HG03521 (cell line): ENCODE results near the gene ANKDD1A.

ENCODE experiments used
- ATAC-seq: cut with Tn5 transposase; IDR thresholded peaks from one replicate; pipeline ENCODE4 v1.9.1; 2021; ENCODE audit warnings: mild to moderate bottlenecking, moderate library complexity; ENCODE audit not compliant: unreplicated experiment

Gene ANKDD1A

DNA sequence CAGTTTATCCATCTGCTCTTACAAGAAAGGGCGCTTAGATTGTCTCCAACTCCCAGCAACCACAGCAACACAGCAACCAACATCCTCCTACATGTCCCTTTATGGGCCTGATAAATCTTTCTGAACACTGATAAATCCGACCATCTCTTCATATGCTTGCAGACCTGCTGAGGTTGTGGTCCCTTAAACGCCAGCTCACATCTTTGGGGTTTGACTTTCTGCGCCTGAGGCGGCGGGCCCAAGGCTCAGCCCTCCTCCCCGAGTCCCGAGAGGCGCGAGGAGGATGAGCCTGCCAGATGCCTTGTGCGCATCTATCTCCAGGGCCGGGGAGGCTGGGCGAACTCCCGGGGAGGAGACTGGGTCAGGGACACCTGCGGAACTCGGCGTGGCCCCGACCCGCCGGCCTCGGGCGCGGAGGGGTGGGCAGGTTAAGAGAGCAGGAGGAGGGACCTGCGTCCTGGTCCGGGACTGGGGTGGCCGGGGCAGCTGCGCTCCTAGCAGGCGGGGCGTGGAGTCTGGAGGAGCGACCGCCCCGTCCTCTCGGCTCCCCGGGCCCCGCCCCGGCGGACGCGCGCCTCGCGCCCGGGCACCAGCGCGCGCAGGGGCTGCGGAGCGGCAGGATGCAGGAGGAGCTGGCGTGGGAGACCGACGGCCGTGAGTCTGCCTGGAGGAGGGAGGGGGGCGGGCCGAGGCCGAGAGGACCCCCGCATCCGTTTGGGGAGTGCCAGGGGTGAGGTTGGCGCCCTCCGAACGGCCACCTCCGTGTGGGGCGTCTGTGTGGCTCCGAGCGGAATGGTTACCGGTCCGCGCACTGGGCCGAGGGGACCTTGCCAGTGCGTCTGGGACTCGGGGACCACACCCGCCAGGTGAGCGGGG is at the start of gene ANKDD1A:
TSS of gene ANKDD1A (plus strand) at position 592 of the 876 bp plus-strand sequence. CDS start at position 621, 29 bp downstream.
- no peak for ATAC-seq

DNA sequence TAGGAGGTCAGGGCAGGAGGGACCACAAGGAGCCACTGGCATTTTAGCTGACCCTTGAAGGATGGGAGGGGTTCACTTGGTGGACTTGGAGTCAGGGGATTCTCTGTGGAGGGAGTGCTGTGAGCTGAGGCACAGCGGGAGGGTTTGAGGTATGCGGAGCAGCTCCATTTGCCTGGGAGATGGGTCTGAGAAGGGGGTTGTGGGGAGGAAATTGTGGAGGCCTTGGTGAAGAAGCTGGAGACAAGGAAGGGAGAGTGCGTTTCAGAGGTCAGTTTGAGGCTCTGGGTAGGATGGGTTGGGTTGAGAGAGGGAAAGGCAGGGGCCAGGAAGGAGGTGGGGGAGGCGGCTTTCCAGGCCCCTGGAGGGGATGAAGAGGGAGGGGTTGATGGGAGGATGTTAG is 49.7 kb upstream of the ANKDD1A start:
- ATAC-seq, result no peak

DNA sequence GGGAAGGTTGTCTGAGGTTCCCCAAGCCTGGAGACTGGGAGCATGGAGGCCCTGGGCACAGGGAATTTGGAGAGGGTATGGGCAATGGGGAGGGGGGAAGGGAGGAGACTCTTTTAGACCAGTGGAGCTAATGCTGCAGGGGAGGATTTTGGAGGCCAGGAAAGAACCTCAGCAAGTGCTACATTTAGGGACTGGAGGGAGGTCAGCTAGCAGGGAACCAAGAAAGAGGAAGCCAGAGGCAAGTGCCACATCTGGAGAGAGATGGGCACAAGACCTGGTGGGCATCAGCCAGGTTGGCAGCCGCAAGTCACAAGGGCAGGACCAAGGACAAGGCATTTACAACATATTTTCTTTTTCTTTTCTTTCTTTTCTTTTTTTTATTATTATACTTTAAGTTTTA is 49.3 kb upstream of the ANKDD1A start:
- no peak for ATAC-seq

DNA sequence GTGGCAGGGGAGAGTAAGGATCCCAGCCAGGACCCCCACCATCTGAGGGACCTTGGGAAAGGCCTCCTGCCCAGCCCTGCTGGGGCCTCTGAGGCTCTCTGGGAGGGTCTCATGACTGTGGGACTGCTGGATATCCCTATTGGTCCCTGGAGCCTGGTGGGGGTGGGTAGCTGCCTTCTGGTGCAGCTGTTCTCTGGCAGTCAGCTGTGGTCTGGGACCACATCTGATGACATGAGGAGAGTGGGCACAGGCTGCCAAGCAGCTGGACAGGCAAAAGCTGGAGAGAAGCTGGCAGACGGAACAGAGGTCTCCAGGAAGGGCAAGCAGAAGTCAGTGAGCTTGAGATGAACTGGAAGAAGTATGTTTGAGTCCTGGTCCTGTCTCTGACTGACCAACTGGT is 47.6 kb upstream of the ANKDD1A start:
- no peak for ATAC-seq

DNA sequence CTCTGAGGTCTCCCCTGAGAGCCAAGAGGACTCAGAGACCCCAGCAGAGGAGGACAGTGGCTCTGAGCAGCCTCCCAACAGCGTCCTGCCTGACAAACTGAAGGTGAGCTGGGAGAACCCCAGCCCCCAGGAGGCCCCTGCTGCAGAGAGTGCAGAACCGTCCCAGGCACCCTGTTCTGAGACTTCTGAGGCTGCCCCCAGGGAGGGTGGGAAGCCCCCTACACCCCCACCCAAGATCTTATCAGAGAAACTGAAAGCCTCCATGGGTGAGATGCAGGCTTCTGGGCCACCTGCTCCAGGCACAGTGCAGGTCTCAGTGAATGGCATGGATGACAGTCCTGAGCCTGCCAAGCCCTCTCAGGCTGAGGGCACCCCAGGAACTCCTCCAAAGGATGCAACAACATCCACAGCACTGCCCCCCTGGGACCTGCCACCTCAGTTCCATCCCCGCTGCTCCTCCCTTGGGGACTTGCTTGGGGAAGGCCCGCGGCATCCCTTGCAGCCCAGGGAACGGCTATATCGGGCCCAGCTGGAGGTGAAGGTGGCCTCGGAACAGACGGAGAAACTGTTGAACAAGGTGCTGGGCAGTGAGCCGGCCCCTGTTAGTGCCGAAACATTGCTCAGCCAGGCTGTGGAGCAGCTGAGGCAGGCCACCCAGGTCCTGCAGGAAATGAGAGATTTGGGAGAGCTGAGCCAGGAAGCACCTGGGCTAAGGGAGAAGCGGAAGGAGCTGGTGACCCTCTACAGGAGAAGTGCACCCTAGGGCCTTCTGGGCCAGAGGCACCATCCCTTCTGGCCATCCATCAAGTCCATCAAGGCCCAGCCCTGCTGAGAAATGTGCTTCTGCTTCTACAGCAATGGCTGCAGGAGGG is 46.3 kb upstream of the ANKDD1A start:
- ATAC-seq, result no peak

DNA sequence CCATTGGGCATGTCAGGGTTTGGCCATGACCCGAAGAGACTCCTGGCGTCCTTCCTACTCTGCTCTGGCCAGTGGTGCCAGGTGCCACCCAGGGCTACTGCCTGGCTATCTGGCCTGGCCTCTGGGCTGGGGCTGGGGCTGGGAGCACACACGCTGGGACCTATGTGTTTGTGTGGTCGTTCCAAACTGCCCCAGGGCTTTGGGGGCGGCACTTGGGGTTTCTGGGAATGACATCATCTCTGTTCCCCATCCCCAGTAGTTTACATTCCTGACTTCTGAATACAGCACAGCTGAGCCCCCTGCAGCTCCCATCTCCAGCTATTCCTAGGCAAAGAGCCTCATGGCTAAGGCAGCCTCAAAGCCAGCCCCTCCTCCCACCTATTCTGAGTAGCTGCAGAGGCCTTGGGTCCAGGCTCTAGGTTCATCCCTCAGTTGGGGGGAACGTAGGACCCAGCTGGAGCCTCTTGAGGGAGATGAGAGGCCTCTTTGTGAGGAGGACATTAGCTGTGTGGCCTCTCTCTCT is 45.6 kb upstream of the ANKDD1A start:
- ATAC-seq, result no peak

GRCh38 chr15:64869501-64869900 is 42.2 kb upstream of the ANKDD1A start:
- ATAC-seq, result no peak

DNA sequence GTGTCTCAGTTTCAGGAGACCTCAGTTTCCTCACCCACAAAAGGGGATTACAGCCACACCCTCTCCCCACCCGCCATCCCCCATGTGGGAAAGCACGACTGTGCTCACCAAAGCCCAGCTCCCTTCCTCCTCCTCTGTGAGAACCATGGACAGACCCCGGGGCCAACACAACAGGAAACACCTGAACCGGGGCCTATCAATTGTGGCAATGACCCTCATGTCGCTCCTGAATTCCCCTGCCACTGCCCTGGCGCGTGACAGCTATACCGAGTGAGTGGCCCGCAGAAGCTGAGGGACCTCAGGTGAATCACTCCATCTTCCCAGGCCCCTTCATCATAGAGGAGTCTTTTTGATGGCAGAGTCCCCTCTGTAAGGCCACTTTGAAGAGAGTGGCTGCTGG is 41.3 kb upstream of the ANKDD1A start:
- no peak for ATAC-seq

- ATAC-seq, result no peak
Observed at GRCh38 chr15:64875641-64876223, 36.0 kb upstream of the ANKDD1A start.

DNA sequence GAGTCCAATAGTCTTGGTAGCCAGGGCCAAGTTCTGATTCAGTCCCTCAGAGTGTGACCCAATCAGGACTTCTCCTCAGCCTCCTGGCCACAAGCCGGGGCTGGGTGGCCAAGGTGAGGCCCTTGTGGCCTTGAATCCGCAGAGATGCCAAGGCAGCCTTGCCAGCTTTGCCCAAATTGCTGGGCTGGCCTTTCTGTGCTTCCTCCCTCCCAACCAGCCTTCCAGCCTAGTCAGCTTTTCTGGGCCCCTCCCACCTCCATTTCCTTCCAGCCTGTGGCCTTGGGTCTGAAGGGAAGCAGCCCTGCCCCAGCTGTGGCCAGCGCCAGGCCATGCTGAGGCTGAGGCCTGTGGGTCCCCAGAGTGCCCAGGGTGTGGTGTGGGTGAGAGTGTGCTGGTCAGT is 34.3 kb upstream of the ANKDD1A start:
- ATAC-seq, result no peak

DNA sequence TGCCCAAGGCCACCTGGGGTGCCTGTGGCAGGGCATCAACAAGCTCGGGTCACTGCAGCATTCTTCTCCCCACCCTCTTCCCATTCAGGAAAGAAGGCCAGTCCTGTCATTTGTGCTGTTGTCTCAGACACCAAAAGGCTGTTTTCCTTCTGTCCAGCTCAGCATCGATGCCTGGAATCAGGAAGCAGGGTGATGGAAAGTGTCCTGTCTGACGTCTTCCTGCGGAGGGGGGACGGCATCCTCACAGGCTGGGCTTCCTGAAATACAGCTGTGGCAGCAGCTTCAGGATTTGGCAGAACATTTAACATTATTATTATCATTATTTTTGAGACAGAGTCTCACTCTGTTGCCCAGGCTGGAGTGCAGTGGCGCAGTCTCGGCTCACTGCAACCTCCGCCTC is 33.0 kb upstream of the ANKDD1A start:
- ATAC-seq, result no peak

- no peak for ATAC-seq
Observed at GRCh38 chr15:64883100-64883581, 28.6 kb upstream of the ANKDD1A start.

DNA sequence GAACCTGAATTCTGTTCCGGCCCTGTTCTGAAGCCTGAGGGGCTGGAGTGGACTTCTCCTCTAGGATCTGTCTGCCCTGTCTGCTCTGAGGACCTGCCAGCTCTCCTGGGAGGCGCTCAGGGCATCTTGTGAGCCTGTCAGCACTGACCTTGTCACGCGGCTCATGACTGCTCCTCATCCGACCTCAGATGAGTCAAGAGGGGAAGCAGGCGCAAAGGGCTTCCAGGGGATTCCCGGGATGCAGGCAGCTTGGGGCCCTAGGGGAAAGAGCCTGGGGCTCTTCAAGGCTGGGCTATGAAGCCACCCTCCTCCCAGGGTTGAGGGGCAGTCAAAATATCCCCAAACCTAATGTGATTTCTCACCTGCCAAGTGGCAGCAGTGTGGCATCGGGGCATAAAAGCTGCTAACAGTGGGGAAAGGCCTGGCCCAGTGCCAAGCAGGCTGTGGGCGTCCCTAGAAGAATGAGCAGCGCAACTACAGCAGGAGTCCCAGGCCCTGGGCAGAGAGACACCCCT is 27.6 kb upstream of the ANKDD1A start:
- peak; percentile 30 for ATAC-seq

GRCh38 chr15:64884679-64885078 is 27.0 kb upstream of the ANKDD1A start:
- ATAC-seq, result no peak

GRCh38 chr15:64888336-64888735 is 23.4 kb upstream of the ANKDD1A start:
- no peak for ATAC-seq

DNA sequence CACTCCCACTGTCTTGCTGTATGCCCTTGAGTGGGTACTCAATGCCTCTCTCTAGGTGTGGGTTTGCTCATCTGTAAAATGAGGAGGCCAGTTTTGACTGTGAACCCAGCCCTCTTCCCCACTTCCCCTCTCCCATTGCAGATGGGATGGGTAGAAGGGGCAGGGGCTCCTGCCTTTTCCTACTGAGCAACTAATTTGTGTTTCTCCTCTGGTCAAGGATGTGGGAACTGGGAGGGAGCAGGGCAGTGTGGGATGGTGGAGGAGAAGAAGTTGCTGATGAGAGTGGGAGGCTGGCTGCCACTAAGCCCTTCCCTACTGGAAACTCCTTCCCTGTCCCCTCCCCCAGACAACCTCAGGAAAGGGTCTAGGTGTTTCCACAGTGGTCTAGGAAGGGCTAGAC is 20.1 kb upstream of the ANKDD1A start:
- no peak for ATAC-seq

DNA sequence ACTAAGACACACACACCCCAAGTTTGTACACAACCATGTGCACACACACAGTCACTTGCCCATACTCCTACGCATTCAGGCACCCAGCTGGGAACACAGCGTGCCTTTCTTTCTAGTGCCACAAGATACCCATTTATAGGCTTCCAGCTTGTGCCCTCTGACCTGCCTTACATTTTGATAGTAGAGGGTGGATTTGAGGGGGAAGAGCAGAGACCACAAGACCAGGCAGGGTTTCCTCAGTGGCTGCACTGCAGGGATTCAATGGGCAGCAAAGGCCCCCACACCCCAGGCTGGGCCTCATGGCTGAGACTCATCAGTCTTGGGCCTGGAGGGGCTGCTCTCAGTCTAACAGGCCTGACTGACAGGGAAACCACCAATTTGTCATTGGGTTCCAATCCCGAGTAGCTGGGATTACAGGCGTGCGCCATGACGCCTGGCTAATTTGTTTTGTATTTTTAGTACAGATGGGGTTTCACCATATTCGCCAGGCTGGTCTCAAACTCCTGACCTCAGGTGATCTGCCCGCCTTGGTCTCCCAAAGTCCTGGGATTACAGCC is 18.8 kb upstream of the ANKDD1A start:
- no peak for ATAC-seq

DNA sequence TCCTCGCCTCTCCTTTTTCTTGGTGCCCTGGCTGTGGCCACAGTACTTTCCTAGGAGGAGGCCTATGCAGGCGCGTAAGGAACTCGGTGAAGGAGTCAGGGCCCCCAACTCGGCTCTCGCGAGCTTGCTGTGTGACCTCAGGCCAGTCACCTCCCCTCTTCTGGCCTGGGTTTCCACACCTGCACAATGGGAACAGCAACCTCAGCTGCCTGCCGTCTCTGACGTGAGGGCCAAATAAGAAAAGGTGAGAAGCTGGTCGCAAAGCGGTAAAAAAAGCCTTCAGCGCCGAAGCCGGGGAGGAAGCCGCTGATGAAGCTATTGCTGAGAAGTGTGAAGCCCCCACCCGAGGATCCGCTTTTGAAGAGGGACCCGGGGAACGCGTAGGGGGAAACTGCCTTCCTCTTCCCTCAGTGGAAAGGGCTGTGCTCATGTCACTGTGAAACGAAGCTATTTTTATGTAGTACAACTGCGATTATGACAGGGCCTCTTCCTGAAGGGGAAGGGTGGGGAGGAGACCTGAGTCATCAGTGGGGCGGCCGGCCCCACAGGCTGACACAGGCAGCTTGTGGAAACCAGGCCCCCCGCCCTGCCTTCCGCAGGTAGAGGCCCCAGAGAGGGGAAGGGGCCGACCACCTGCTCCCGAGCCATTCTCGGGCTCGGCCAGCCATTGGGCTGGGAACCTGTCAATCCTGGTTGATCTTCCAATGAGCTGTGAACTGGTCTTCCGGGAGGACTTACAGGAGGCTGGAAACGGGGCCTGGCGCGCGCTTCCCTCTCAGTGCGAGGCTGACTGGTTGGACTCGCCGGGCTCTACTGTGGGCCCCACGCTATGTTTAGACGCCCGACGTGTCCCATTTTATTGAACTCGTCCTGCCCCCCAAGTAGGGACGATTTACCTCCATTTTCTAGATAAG is 18.0 kb upstream of the ANKDD1A start:
- ATAC-seq, result peak; percentile 65

DNA sequence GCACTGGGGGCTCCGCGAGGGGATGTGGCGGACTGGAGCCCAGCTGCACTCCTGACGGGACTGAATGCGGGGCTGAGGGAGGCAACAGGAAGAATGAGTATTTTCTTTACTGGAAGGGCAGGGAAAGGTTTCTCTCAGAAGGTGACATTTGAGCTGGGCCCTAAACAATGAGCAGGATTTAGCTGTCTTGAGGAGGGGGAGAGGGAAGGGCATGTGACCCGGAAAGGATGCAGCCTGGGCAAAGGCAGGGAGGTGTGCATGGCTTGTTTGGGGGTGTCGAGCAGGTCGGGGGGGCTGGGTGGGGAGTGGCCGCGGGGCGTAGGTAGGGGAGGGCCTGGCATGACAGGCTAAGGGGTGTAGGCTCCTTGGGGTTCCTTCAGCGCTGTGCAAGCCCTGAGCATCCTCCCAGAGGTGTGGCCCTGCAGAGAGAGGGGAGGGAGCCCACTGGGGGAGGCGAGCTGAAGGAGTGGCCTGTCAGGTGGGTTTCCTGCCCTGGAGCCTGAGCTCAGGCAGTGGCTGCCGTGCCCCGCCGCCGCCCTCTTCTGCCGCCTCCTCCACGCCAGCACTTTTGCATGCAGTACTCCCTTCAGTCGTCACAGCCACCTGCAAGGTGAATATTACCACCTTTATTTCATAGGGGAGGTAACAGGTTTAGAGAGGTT is 17.2 kb upstream of the ANKDD1A start:
- ATAC-seq, result peak; percentile 33
